H1 (cell line): Measurements from ENCODE around the gene PACSIN1. TPM values are rescaled to one million over a fixed set of nuclear protein-coding genes. Genes with fewer than 3 reads are reported as not detected.
"Not testable (repeated sequence)": the region's sequence is repeated elsewhere in the genome, so short reads cannot be mapped to it uniquely, and the experiment has no call there.

Source experiments
- CTCF ChIA-PET: fragments of 300-600 bp; sonication (Branson Sonifier 250); formaldehyde crosslinking; loops from one replicate; lab custom pipeline; 2021; ENCODE audit not compliant: partially characterized antibody; lab: Charles Lee
- POLR2A ChIA-PET: fragments of 300-600 bp; sonication (Branson Sonifier 250); formaldehyde crosslinking; loops from one replicate; lab custom pipeline; 2021; ENCODE audit warnings: inconsistent platforms; ENCODE audit not compliant: partially characterized antibody; lab: Charles Lee
- DNase-seq, 2 experiments: peaks; one replicate each; pipeline versions ENCODE4 v3.0.0 to v3.0.0-alpha.2; 2010 to 2022; ENCODE audit warnings: low spot score in 2 of 2, low read depth in 1 of 2, mixed read lengths in 1 of 2
- FAIRE-seq: peaks from 2 replicates; lab custom pipeline; 2011; peaks lifted over from hg19 to GRCh38; lab: Jason Lieb, UNC
- H2AFZ ChIP-seq: 2 replicates; pipeline ENCODE4 v1.8.1; 2012; ENCODE audit warnings: low read length, inconsistent platforms
- H2AK5ac ChIP-seq: 2 replicates; pipeline ENCODE4 v1.6.1; 2013; ENCODE audit warnings: low read depth, low read length
- H2BK120ac ChIP-seq: replicated peaks from 2 replicates; pipeline ENCODE3; 2013; ENCODE audit warnings: low read depth, low read length, inconsistent platforms
- H2BK12ac ChIP-seq: 2 replicates; pipeline ENCODE4 v1.6.1; 2013; ENCODE audit warnings: low read depth, low read length
- H2BK15ac ChIP-seq: 2 replicates; pipeline ENCODE4 v1.6.1; 2013; ENCODE audit warnings: low read length
- H2BK20ac ChIP-seq: 2 replicates; pipeline ENCODE4 v1.6.1; 2013; ENCODE audit warnings: low read length
- H2BK5ac ChIP-seq: 2 replicates; pipeline ENCODE4 v1.6.1; 2013; ENCODE audit warnings: low read depth, low read length
- H3K14ac ChIP-seq: 2 replicates; pipeline ENCODE4 v1.6.1; 2013; ENCODE audit warnings: inconsistent platforms; ENCODE audit not compliant: insufficient read length
- H3K18ac ChIP-seq: 2 replicates; pipeline ENCODE4 v1.6.1; 2013; ENCODE audit warnings: low read length; ENCODE audit errors: extremely low read depth
- H3K23ac ChIP-seq: 2 replicates; pipeline ENCODE4 v1.6.1; 2013; ENCODE audit warnings: inconsistent platforms; ENCODE audit not compliant: insufficient read length
- H3K23me2 ChIP-seq: 2 replicates; pipeline ENCODE4 v1.6.1; 2013; ENCODE audit warnings: low read depth, low read length
- H3K27ac ChIP-seq: 2 replicates; pipeline ENCODE4 v1.6.1; 2011; ENCODE audit warnings: low read depth, low read length, inconsistent platforms
- H3K27me3 ChIP-seq, 4 experiments: replicated peaks in 1 of 4; 1 replicate in 1 of 4; 2 replicates in 3 of 4; pipeline versions ENCODE4 v1.6.1 to v1.8.1; 2011 to 2013; ENCODE audit warnings: low read length in 3 of 4, mild to moderate bottlenecking in 3 of 4, inconsistent platforms in 2 of 4, mixed read lengths in 2 of 4, moderate library complexity in 1 of 4; ENCODE audit not compliant: control insufficient read depth in 3 of 4, insufficient read depth in 3 of 4; ENCODE audit errors: extremely low read depth in 1 of 4
- H3K36me3 ChIP-seq, 4 experiments: 2 replicates each; pipeline versions ENCODE4 v1.6.1 to v1.8.1; 2011 to 2013; ENCODE audit warnings: mild to moderate bottlenecking in 4 of 4, low read length in 3 of 4, moderate library complexity in 2 of 4, control low read depth in 1 of 4, inconsistent platforms in 1 of 4; ENCODE audit not compliant: insufficient read depth in 4 of 4, control insufficient read depth in 2 of 4
- H3K4ac ChIP-seq: replicated peaks from 2 replicates; pipeline ENCODE3; 2013; ENCODE audit warnings: low read length, low read depth, mixed read lengths, inconsistent platforms; ENCODE audit not compliant: insufficient read length
- H3K4me1 ChIP-seq, 4 experiments: replicated peaks in 1 of 4; 1 replicate in 1 of 4; 2 replicates in 3 of 4; pipeline versions ENCODE4 v1.6.1 to v1.8.1; 2011 to 2013; ENCODE audit warnings: low read length in 3 of 4, inconsistent platforms in 2 of 4, mixed read lengths in 1 of 4; ENCODE audit not compliant: insufficient read depth in 4 of 4, control insufficient read depth in 3 of 4
- H3K4me2 ChIP-seq, 2 experiments: 2 replicates each; pipeline versions ENCODE4 v1.6.1 to v1.8.1; 2011 to 2013; ENCODE audit warnings: low read depth in 2 of 2, low read length in 2 of 2, control low read depth in 1 of 2, inconsistent platforms in 1 of 2, mild to moderate bottlenecking in 1 of 2; ENCODE audit not compliant: insufficient read depth in 1 of 2
- H3K4me3 ChIP-seq, 4 experiments: fragments of 200-600, 300-600 bp in 1 of 4; sonication (generic), shearing (Covaris generic), sonication (Bioruptor Twin) in 1 of 4; 2 replicates each; pipeline versions ENCODE4 v1.5.1 to v1.8.1; 2011 to 2016; ENCODE audit warnings: low read length in 4 of 4, low read depth in 3 of 4, control low read depth in 2 of 4, inconsistent platforms in 2 of 4, mild to moderate bottlenecking in 2 of 4, mixed read lengths in 1 of 4, moderate library complexity in 1 of 4; ENCODE audit not compliant: insufficient read depth in 2 of 4; ENCODE audit errors: extremely low read depth in 1 of 4
- H3K56ac ChIP-seq: replicated peaks from 2 replicates; pipeline ENCODE3; 2013; ENCODE audit warnings: low read depth, mild to moderate bottlenecking, mixed read lengths, low read length, inconsistent platforms; ENCODE audit not compliant: insufficient read length
- H3K79me1 ChIP-seq: 2 replicates; pipeline ENCODE4 v1.6.1; 2013; ENCODE audit warnings: low read depth, low read length, control low read depth
- H3K79me2 ChIP-seq, 2 experiments: 2 replicates each; pipeline versions ENCODE4 v1.6.1 to v1.8.1; 2012 to 2013; ENCODE audit warnings: low read length in 2 of 2, mild to moderate bottlenecking in 2 of 2, inconsistent platforms in 1 of 2; ENCODE audit not compliant: insufficient read depth in 2 of 2, control insufficient read depth in 1 of 2
- H3K9ac ChIP-seq, 4 experiments: replicated peaks in 1 of 4; 1 replicate in 1 of 4; 2 replicates in 3 of 4; pipeline versions ENCODE4 v1.6.1 to v1.8.1; 2011 to 2013; ENCODE audit warnings: low read depth in 3 of 4, low read length in 3 of 4, control low read depth in 2 of 4, mild to moderate bottlenecking in 2 of 4, moderate library complexity in 2 of 4, inconsistent platforms in 1 of 4; ENCODE audit errors: extremely low read depth in 1 of 4
- H3K9me3 ChIP-seq, 2 experiments: 2 replicates each; pipeline versions ENCODE4 v1.6.1 to v1.8.1; 2012 to 2013; ENCODE audit warnings: mild to moderate bottlenecking in 2 of 2, moderate library complexity in 2 of 2, control low read depth in 1 of 2, inconsistent platforms in 1 of 2, low read depth in 1 of 2, low read length in 1 of 2, mixed read lengths in 1 of 2; ENCODE audit not compliant: insufficient read depth in 2 of 2
- H4K20me1 ChIP-seq, 2 experiments: replicated peaks in 1 of 2; 2 replicates each; pipeline versions ENCODE3 to v1.8.1; 2011 to 2013; ENCODE audit warnings: inconsistent platforms in 2 of 2, low read length in 2 of 2, mild to moderate bottlenecking in 1 of 2; ENCODE audit not compliant: insufficient read depth in 2 of 2, control insufficient read depth in 1 of 2
- H4K5ac ChIP-seq: 2 replicates; pipeline ENCODE4 v1.6.1; 2013; ENCODE audit warnings: low read length, low read depth, mixed read lengths, inconsistent platforms; ENCODE audit not compliant: insufficient read length
- H4K8ac ChIP-seq: 2 replicates; pipeline ENCODE4 v1.8.0; 2013; ENCODE audit warnings: mild to moderate bottlenecking, moderate library complexity, low read length, inconsistent platforms; ENCODE audit not compliant: insufficient read depth; ENCODE audit errors: extremely low read depth
- H4K91ac ChIP-seq: replicated peaks from 2 replicates; pipeline ENCODE3; 2013; ENCODE audit warnings: low read length, mixed read lengths, inconsistent platforms; ENCODE audit not compliant: insufficient read length
- CBX5 ChIP-seq: fragments of 300-800, 300-1000 bp; sonication (generic); IDR thresholded peaks from 2 replicates; pipeline ENCODE4 v1.7.1; 2016; ENCODE audit warnings: antibody characterized with exemption, low read length, low read depth
- KDM5A ChIP-seq: fragments of 200-600 bp; IDR thresholded peaks from 2 replicates; pipeline ENCODE4 v1.7.1; 2012; ENCODE audit warnings: mild to moderate bottlenecking, low read length, inconsistent platforms, mixed read lengths
- NANOG ChIP-seq: IDR thresholded peaks from 2 replicates; pipeline ENCODE4 v1.6.1; 2011; ENCODE audit warnings: low read length, low read depth, mild to moderate bottlenecking, inconsistent platforms; ENCODE audit not compliant: insufficient read depth, poor library complexity, severe bottlenecking
- WGBS, 2 experiments: shearing (Covaris generic) in 1 of 2; methylation state at CpG; one replicate each; pipeline versions ENCODE4 v1.1.6 to v1.1.7; 2013 to 2015; ENCODE audit warnings: low lambda C conversion rate in 2 of 2, mixed read lengths in 2 of 2, inconsistent platforms in 1 of 2, low coverage in 1 of 2, missing lambda C conversion rate in 1 of 2; ENCODE audit not compliant: insufficient replicate concordance in 2 of 2, insufficient coverage in 1 of 2, insufficient read length in 1 of 2; ENCODE audit errors: extremely low coverage in 1 of 2, missing lambda C conversion rate in 1 of 2; 5-methylcytosine and 5-hydroxymethylcytosine counted together
- polyA plus RNA-seq, 7 experiments: library from polyadenylated mRNA; depleted of rRNA in 3 of 7; stranded (reverse) in 5 of 7; unstranded in 2 of 7; fragments of >200 nt in 5 of 7; fragments of 200-250 nt in 2 of 7; gene quantifications; 1 replicate in 5 of 7; 2 replicates in 1 of 7; 4 replicates in 1 of 7; pipeline versions ENCODE4 v1.2.1 to v1.2.3, GENCODE V29; 2011 to 2013; ENCODE audit warnings: missing spikeins in 2 of 7, mixed read lengths in 2 of 7
- total RNA-seq: library from RNA; stranded (reverse); fragmentation: NEBNext Ultra II Directional; extraction: Animal tissue kit (Norgen Biotek cat#: 25700); gene quantifications from 2 replicates; pipeline ENCODE4 v1.2.1, GENCODE V29; 2021

PACSIN1 gene
- total and polyA plus RNA-seq, 2 of the 8 experiments (the other 6 are each of a cell fraction or from before 2014, with no cell fraction given) = 5.9 to 11.1 TPM

- TF ChIP-seq NANOG (no peak), CBX5 (no peak), KDM5A (no peak)
Measured at GRCh38 chr6:34486106-34486740, 20.3 kb downstream of the PACSIN1 start (continued).

- POLR2A ChIA-PET = interaction anchor here (0.9 kb wide), 1 partner anchor 45 kb away, joined by 3 read pairs; no protein-coding TSS in a partner anchor
Measured at GRCh38 chr6:34486886-34487285, 21.0 kb downstream of the PACSIN1 start.

More at GRCh38 chr6:34486886-34487285, 21.0 kb downstream of the PACSIN1 start:
- not testable (repeated sequence) for H4K91ac ChIP-seq, H2BK20ac ChIP-seq, H2AK5ac ChIP-seq, H4K5ac ChIP-seq, H3K27ac ChIP-seq, H4K8ac ChIP-seq, H4K20me1 ChIP-seq, H3K9me3 ChIP-seq, H2AFZ ChIP-seq, FAIRE-seq, H3K79me2 ChIP-seq, H2BK15ac ChIP-seq, H3K4me2 ChIP-seq, H3K9ac ChIP-seq, H3K4me3 ChIP-seq, H2BK5ac ChIP-seq, H3K56ac ChIP-seq, H3K18ac ChIP-seq, H3K4me1 ChIP-seq, H3K36me3 ChIP-seq, H3K79me1 ChIP-seq, H3K14ac ChIP-seq, H3K23ac ChIP-seq, H3K27me3 ChIP-seq, DNase-seq, H2BK120ac ChIP-seq, H3K4ac ChIP-seq, H2BK12ac ChIP-seq, H3K23me2 ChIP-seq
- CTCF ChIA-PET = interaction anchor here (1.2 kb wide), 1 partner anchor 40 kb away, joined by 4 read pairs; no protein-coding TSS in a partner anchor
- 81% methylated on average over 6 of the region's 8 CpGs; no CpG with 5 or more reads in 1 of the 2 experiments for WGBS, 2 experiments
